Activated CD4-positive, alpha-beta memory T cell treated with anti-CD3 and anti-CD28 coated beads, Interleukin-2, amount 10 ng/mL, durations not matched to agents 7 days and 5 days (primary cell): ENCODE results near the gene CP. TPM values are rescaled to one million over a fixed set of nuclear protein-coding genes. Genes with fewer than 3 reads are reported as not detected.

Experiments
- CTCF ChIA-PET: fragments of 350-600 bp; sonication (Branson Sonifier 250); formaldehyde crosslinking; loops from one replicate; lab custom pipeline; 2021; ENCODE audit warnings: antibody characterized with exemption, inconsistent platforms; lab: Charles Lee
- POLR2A ChIA-PET: fragments of 350-600 bp; sonication (Branson Sonifier 250); formaldehyde crosslinking; loops from one replicate; lab custom pipeline; 2021; ENCODE audit warnings: antibody characterized with exemption; lab: Charles Lee
- DNase-seq: peaks from one replicate; pipeline ENCODE4 v3.0.0-alpha.2; 2020
- H3K27ac Mint-ChIP-seq: one replicate; pipeline ENCODE4 v1.8.0; 2021; ENCODE audit warnings: mild to moderate bottlenecking, mixed read lengths
- H3K27me3 Mint-ChIP-seq: one replicate; pipeline ENCODE4 v1.8.0; 2021; ENCODE audit warnings: mixed read lengths
- H3K36me3 Mint-ChIP-seq: one replicate; pipeline ENCODE4 v1.8.0; 2021; ENCODE audit warnings: low read depth, mixed read lengths
- H3K4me1 Mint-ChIP-seq: one replicate; pipeline ENCODE4 v1.8.0; 2021; ENCODE audit warnings: mixed read lengths
- H3K4me3 Mint-ChIP-seq: one replicate; pipeline ENCODE4 v1.8.0; 2021; ENCODE audit warnings: mild to moderate bottlenecking, mixed read lengths
- H3K9me3 Mint-ChIP-seq: one replicate; pipeline ENCODE4 v1.8.0; 2021; ENCODE audit warnings: mixed read lengths
- total RNA-seq, 2 experiments: library from RNA; stranded (reverse); gene quantifications; one replicate each; pipeline ENCODE4 v1.2.3, GENCODE V29; 2021

CP gene
- total RNA-seq, 2 experiments from 2014 or later: not detected

- ChIA-PET POLR2A (interaction anchor here (0.8 to 2.2 kb wide), 6 partner anchors 17 to 149 kb away, joined by 3 to 20 read pairs (median 3); partner anchors contain the start of gene GYG1), CTCF (interaction anchor here (1.2 to 3.8 kb wide), 2 partner anchors 9 to 18 kb away, joined by 4 to 27 read pairs; no protein-coding TSS in a partner anchor)
- peaks cover 14% of the 10 kb centered on the region for H3K36me3 Mint-ChIP-seq
- DNase-seq: no peak
- no peaks in the 10 kb centered on the region for H3K9me3 Mint-ChIP-seq
- peak overlapping the region; percentile 65 for H3K27ac Mint-ChIP-seq
- peaks cover 20% of the 10 kb centered on the region for H3K27me3 Mint-ChIP-seq
- peak overlapping the region; percentile 93 for H3K4me3 Mint-ChIP-seq
- H3K4me1 Mint-ChIP-seq: peaks cover 36% of the 10 kb centered on the region
Measured at GRCh38 chr3:149128821-149129220, 92.8 kb downstream of the CP start.

GRCh38 chr3:149122721-149123578 is 98.7 kb downstream of the CP start:
- Mint-ChIP-seq H3K9me3 (no peaks in the 10 kb centered on the region), H3K27me3 (peaks cover 17% of the 10 kb centered on the region), H3K36me3 (no peaks in the 10 kb centered on the region), H3K4me3 (no peak overlapping the region), H3K4me1 (no peaks in the 10 kb centered on the region), H3K27ac (no peak overlapping the region)
- POLR2A ChIA-PET: no interaction called here
- CTCF ChIA-PET: interaction anchor here (1.0 to 5.1 kb wide), 4 partner anchors 150 to 1467 kb away, joined by 3 to 96 read pairs (median 4); no protein-coding TSS in a partner anchor
- DNase-seq: no peak

Other genes starting within 250 kb of the CP start
- 10 to 100 TPM; 44.5 to 46.5 TPM for gene GYG1, start 230.3 kb downstream of the CP start, total RNA-seq
- gene HLTF, start 135.3 kb downstream of the CP start, total RNA-seq: 10 to 100 TPM; 22.2 to 24.5 TPM
- gene HPS3, start 92.2 kb downstream of the CP start, total RNA-seq: 10 to 100 TPM; 33.0 to 33.7 TPM
- not detected for gene TM4SF18, start 111.8 kb upstream of the CP start, total RNA-seq
- not detected for gene TM4SF1, start 155.8 kb upstream of the CP start, total RNA-seq